ENCODE measurements around the gene SYNJ2. TPM values are rescaled to one million over a fixed set of nuclear protein-coding genes. Genes with fewer than 3 reads are reported as not detected.

The SYNJ2 gene
- total RNA-seq, 1 experiment from 2014 or later = 45.0 TPM

DNA sequence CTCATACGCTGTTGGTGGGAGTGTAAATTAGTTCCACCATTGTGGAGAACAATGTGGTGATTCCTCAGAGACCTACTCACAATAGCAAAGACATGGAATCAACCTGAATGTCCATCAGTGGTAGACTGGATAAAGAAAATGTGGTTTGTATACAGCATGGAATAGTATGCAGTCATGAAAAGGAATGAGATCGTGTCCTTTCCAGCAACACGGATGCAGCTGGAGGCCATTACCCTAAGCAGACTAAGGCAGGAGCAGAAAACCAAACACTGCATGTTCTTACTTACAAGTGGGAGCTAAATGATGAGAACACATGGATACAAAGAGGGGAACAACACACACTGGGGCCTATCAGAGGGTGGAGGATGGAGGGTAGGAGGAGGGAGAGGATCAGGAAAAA is 54.6 kb downstream of the SYNJ2 start:
- Mint-ChIP-seq H3K27me3 (ENCODE audit: insufficient read depth, unreplicated experiment) (no peaks in the 10 kb centered on the region), H3K36me3 (ENCODE audit: insufficient read depth, unreplicated experiment) (peaks cover 53% of the 10 kb centered on the region), H3K4me3 (ENCODE audit: unreplicated experiment) (no peak overlapping the region), H3K9me3 (ENCODE audit: unreplicated experiment) (no peaks in the 10 kb centered on the region), H3K4me1 (ENCODE audit: low read depth, unreplicated experiment) (peaks cover 56% of the 10 kb centered on the region), H3K27ac (ENCODE audit: unreplicated experiment) (no peak overlapping the region)
- TF ChIP-seq, protein P1, sequence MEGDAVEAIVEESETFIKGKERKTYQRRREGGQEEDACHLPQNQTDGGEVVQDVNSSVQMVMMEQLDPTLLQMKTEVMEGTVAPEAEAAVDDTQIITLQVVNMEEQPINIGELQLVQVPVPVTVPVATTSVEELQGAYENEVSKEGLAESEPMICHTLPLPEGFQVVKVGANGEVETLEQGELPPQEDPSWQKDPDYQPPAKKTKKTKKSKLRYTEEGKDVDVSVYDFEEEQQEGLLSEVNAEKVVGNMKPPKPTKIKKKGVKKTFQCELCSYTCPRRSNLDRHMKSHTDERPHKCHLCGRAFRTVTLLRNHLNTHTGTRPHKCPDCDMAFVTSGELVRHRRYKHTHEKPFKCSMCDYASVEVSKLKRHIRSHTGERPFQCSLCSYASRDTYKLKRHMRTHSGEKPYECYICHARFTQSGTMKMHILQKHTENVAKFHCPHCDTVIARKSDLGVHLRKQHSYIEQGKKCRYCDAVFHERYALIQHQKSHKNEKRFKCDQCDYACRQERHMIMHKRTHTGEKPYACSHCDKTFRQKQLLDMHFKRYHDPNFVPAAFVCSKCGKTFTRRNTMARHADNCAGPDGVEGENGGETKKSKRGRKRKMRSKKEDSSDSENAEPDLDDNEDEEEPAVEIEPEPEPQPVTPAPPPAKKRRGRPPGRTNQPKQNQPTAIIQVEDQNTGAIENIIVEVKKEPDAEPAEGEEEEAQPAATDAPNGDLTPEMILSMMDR (IDR thresholded peaks at IDR 0.05; ENCODE audit: insufficient read depth in 1 of 2, low read depth in 1 of 2, low read length in 1 of 2, severe bottlenecking in 1 of 2, unreplicated experiment in 1 of 2) = no peak
- ChIA-PET CTCF (no interaction called here), POLR2A (interaction anchor here (0.7 kb wide), 1 partner anchor 22 kb away, joined by 6 read pairs; no protein-coding TSS in a partner anchor)
- DNase-seq = no peak
- H3K4me1 ChIP-seq = peaks cover 46% of the 10 kb centered on the region
- intact Hi-C loops (cut with micrococcal nuclease; ENCODE audit: unreplicated experiment) = no loop called here
- no TSS peak for BruUV-seq (replicated peaks)
- no peak overlapping the region for H3K4me3 ChIP-seq (ENCODE audit: low read depth, low read length)
- H3K36me3 ChIP-seq (ENCODE audit: control insufficient read depth, insufficient read depth, low read length) = no peaks in the 10 kb centered on the region; the same call in 1 of the 2 replicates
- no peaks in the 10 kb centered on the region for H3K9me3 ChIP-seq
- no peaks in the 10 kb centered on the region for H3K27me3 ChIP-seq (replicated peaks; ENCODE audit: control insufficient read depth, insufficient read depth, low read length)

DNA sequence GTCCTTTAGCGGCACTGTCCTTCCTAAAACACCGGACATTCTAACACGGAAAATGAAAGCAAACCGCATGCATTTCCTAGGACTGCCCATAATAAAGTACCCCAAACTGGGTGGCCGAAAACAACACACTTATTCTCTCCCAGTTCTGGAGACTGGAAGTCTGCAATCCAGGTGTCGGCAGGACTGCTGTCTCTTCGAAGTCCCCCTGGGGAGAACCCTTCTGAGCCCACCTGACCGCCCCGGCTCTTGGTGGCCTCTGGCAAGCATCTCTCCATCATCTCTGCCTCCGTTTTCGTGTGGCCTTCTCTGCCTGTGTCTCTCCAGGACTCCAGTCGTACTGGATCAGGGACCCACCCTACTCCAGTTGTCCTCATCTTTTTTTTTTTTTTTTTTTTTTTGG is 55.4 kb downstream of the SYNJ2 start:
- H3K9me3 ChIP-seq = no peaks in the 10 kb centered on the region
- TF ChIP-seq, protein P1 (IDR thresholded peaks at IDR 0.05; ENCODE audit: insufficient read depth in 1 of 2, low read depth in 1 of 2, low read length in 1 of 2, severe bottlenecking in 1 of 2, unreplicated experiment in 1 of 2) = no peak
- no peaks in the 10 kb centered on the region for H3K27me3 Mint-ChIP-seq (ENCODE audit: insufficient read depth, unreplicated experiment)
- no peak overlapping the region for H3K4me3 Mint-ChIP-seq (ENCODE audit: unreplicated experiment)
- no peak for DNase-seq
- H3K27me3 ChIP-seq (replicated peaks; ENCODE audit: control insufficient read depth, insufficient read depth, low read length) = no peaks in the 10 kb centered on the region
- H3K4me1 ChIP-seq = peaks cover 54% of the 10 kb centered on the region
- no peaks in the 10 kb centered on the region; the same call in 1 of the 2 replicates for H3K36me3 ChIP-seq (ENCODE audit: control insufficient read depth, insufficient read depth, low read length)
- intact Hi-C loops (cut with micrococcal nuclease; ENCODE audit: unreplicated experiment) = no loop called here
- no peak overlapping the region for H3K4me3 ChIP-seq (ENCODE audit: low read depth, low read length)
- H3K9me3 Mint-ChIP-seq (ENCODE audit: unreplicated experiment) = no peaks in the 10 kb centered on the region
- no peak overlapping the region for H3K27ac Mint-ChIP-seq (ENCODE audit: unreplicated experiment)
- CTCF ChIA-PET = no interaction called here
- BruUV-seq (replicated peaks) = no TSS peak
- H3K36me3 Mint-ChIP-seq (ENCODE audit: insufficient read depth, unreplicated experiment) = peaks cover 50% of the 10 kb centered on the region
- POLR2A ChIA-PET = interaction anchor here (0.5 kb wide), 1 partner anchor 44 kb away, joined by 3 read pairs; no protein-coding TSS in a partner anchor
- H3K4me1 Mint-ChIP-seq (ENCODE audit: low read depth, unreplicated experiment) = peaks cover 48% of the 10 kb centered on the region

DNA sequence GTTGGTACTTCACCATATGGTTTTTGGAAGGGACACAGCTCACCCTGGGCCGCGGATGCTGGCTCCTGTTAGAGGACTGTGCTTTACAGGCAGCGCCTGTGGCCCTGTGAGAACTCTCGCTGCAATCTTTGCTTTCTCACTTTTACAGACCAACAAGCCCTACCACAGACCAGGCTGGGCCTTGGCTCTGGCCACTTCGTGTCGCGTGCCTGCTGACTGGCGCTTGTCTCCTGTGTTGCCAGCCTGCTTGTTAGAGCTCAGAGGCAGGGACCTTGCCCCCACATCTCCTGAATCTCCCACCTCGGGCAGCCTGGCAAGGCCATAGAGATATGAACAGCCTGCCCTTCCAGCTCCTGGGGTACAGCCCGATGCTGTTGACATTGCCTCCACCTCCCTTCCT is 56.1 kb downstream of the SYNJ2 start:
- Mint-ChIP-seq H3K27ac (ENCODE audit: unreplicated experiment) (peak overlapping the region; percentile 92), H3K4me1 (ENCODE audit: low read depth, unreplicated experiment) (peaks cover 53% of the 10 kb centered on the region), H3K4me3 (ENCODE audit: unreplicated experiment) (no peak overlapping the region), H3K27me3 (ENCODE audit: insufficient read depth, unreplicated experiment) (no peaks in the 10 kb centered on the region), H3K9me3 (ENCODE audit: unreplicated experiment) (no peaks in the 10 kb centered on the region), H3K36me3 (ENCODE audit: insufficient read depth, unreplicated experiment) (peaks cover 50% of the 10 kb centered on the region)
- Histone ChIP-seq H3K9me3 (no peaks in the 10 kb centered on the region), H3K4me1 (peaks cover 61% of the 10 kb centered on the region), H3K36me3 (ENCODE audit: control insufficient read depth, insufficient read depth, low read length) (peaks cover 1% of the 10 kb centered on the region; the same call in 1 of the 2 replicates), H3K4me3 (ENCODE audit: low read depth, low read length) (no peak overlapping the region), H3K27me3 (replicated peaks; ENCODE audit: control insufficient read depth, insufficient read depth, low read length) (no peaks in the 10 kb centered on the region)
- BruUV-seq (replicated peaks) = no TSS peak
- ChIA-PET CTCF (no interaction called here), POLR2A (no interaction called here)
- TF ChIP-seq, protein P1 (IDR thresholded peaks at IDR 0.05; ENCODE audit: insufficient read depth in 1 of 2, low read depth in 1 of 2, low read length in 1 of 2, severe bottlenecking in 1 of 2, unreplicated experiment in 1 of 2) = no peak
- DNase-seq = peak in 1 of 2 experiments; percentile 16
- intact Hi-C loops (cut with micrococcal nuclease; ENCODE audit: unreplicated experiment) = loop anchor here (2.0 kb wide), 1 partner anchor 35 kb away; no protein-coding TSS in a partner anchor
